C4-2B (cell line): ENCODE measurements around the gene TGM1.
"Not testable (repeated sequence)": the region's sequence is repeated elsewhere in the genome, so short reads cannot be mapped to it uniquely, and the experiment has no call there.

Experiments
- H3K27ac ChIP-seq: fragments of 450-650 bp; 2 replicates; pipeline ENCODE4 v1.5.1; 2017
- ZFX ChIP-seq: fragments of 450-650 bp; IDR thresholded peaks from 2 replicates; pipeline ENCODE4 v1.6.1; 2017
- TF ChIP-seq, protein P1 (sequence below): fragments of 450-650 bp; conservative IDR thresholded peaks from 2 replicates; pipeline ENCODE4 v1.5.1; 2017; ENCODE audit warnings: mild to moderate bottlenecking

TGM1 gene

DNA sequence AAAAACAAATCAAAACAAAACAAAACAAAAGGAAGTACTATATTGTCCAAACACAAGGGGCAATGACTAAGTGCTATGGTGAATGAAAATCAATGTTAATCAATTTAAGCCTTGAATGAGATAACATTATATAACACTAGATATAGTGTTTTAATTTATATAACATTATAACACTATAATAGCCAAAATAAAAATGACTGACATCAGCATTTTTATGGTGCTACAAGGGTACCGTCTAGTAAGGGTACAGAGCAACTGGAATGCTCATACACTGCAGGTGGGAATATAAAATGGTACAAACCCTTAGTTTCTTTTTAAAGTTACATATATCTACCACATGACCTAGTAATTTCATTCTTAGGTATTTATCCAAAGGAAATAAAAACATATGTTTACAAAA is 36.5 kb downstream of the TGM1 start:
- no peak overlapping the region for H3K27ac ChIP-seq

GRCh38 chr14:24224618-24225071 is 38.3 kb downstream of the TGM1 start:
- TF ChIP-seq ZFX = no peak
- TF ChIP-seq, protein P1, sequence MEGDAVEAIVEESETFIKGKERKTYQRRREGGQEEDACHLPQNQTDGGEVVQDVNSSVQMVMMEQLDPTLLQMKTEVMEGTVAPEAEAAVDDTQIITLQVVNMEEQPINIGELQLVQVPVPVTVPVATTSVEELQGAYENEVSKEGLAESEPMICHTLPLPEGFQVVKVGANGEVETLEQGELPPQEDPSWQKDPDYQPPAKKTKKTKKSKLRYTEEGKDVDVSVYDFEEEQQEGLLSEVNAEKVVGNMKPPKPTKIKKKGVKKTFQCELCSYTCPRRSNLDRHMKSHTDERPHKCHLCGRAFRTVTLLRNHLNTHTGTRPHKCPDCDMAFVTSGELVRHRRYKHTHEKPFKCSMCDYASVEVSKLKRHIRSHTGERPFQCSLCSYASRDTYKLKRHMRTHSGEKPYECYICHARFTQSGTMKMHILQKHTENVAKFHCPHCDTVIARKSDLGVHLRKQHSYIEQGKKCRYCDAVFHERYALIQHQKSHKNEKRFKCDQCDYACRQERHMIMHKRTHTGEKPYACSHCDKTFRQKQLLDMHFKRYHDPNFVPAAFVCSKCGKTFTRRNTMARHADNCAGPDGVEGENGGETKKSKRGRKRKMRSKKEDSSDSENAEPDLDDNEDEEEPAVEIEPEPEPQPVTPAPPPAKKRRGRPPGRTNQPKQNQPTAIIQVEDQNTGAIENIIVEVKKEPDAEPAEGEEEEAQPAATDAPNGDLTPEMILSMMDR = no peak
- no peak overlapping the region for H3K27ac ChIP-seq

More for the DNA sequence above, 36.5 kb downstream of the TGM1 start:
- TF ChIP-seq, protein P1 = no peak
- TF ChIP-seq ZFX = no peak

GRCh38 chr14:24222987-24223386 is 40.0 kb downstream of the TGM1 start:
- not testable (repeated sequence) for H3K27ac ChIP-seq

- no peak overlapping the region for H3K27ac ChIP-seq
- TF ChIP-seq ZFX = no peak
- TF ChIP-seq, protein P1 = no peak
These were observed 43.5 kb downstream of the TGM1 start for GRCh38 chr14:24219521-24219920.

DNA sequence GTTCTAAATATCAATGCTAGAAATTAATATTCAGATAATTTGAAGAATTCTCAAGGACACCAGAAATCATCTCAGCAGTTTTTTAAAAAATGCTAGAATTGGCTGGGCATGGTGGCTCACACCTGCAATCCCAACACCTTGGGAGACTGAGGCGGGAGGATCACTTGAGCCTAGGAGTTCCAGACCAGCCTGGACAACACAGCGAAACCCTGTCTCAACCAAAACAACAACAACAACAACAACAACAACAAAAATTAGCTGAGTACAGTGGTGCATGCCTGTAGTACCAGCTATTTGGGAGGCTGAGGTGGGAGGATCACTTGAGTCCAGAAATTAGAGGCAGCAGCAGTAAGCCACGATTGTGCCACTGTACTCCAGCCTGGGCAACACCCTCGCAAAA is 43.9 kb downstream of the TGM1 start:
- no peak overlapping the region for H3K27ac ChIP-seq
- TF ChIP-seq, protein P1 = no peak
- no peak for TF ChIP-seq ZFX

DNA sequence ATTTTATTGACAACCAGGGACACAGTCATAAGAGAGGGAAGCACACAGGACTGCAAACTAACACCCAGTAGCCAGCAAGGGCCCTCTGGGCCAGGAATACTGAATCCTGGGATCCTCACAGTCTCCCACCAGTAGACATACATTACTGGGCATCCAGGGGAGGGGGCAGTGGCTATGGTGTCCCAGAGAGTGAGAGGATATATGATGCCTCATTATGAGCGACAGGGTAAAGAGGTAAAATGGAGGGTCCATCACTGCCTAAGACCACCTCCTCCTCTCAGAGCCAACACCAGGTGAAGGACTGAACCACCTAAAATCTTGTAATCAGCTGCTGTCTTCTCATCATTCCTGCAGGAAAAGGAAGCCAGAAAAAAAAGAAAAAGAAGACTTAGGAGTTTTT is 46.1 kb downstream of the TGM1 start:
- H3K27ac ChIP-seq = not testable (repeated sequence)

DNA sequence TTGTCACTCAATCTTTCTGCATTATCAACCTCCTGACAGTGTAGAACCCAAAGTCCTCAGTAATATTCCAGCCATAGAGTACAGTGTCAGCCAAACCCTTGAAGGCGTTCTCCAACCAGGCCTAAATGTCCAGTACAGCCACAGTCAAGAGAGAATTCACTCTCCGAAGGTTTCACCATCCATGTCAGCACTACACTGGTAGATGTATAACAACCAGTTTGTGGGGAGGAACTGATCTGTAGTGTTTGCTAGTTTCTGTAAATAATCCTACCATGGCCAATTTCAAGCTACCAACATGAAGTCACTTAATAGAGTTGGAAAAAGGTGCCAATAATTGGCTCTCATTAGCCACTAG is 46.7 kb downstream of the TGM1 start:
- TF ChIP-seq ZFX = no peak
- TF ChIP-seq, protein P1 = no peak
- peak overlapping the region; percentile 71 for H3K27ac ChIP-seq

- peak within 1 kb of the TSS; percentile 71 for H3K27ac ChIP-seq
- TF ChIP-seq, protein P1 = peak; percentile 79
- no peak for TF ChIP-seq ZFX
These were observed 47.3 kb downstream of the TGM1 start, which contains the start of gene MDP1 for GRCh38 chr14:24215495-24216344. TSS of gene MDP1 (minus strand) at chr14:24216066. CDS start at chr14:24215955, 111 bp downstream.
